H1 (cell line): ENCODE results near the gene CCL3. TPM values are rescaled to one million over a fixed set of nuclear protein-coding genes. Genes with fewer than 3 reads are reported as not detected.

Experiments
- RAD21 ChIP-seq, 2 experiments: IDR thresholded peaks in 1 of 2; conservative IDR thresholded peaks in 1 of 2; 2 replicates each; pipeline ENCODE4 v1.6.1; 2011; ENCODE audit warnings: low read depth in 2 of 2, low read length in 2 of 2, improper control_type of control experiment in 1 of 2, inconsistent platforms in 1 of 2, mild to moderate bottlenecking in 1 of 2, moderate library complexity in 1 of 2
- RBBP5 ChIP-seq: IDR thresholded peaks from 2 replicates; pipeline ENCODE4 v1.7.1; 2012; ENCODE audit warnings: low read depth, mild to moderate bottlenecking, inconsistent platforms, low read length, moderate library complexity, borderline replicate concordance
- SIRT6 ChIP-seq: IDR thresholded peaks from one replicate; pipeline ENCODE4 v1.7.1; 2012; ENCODE audit warnings: low read length, inconsistent platforms
- SP2 ChIP-seq: IDR thresholded peaks from 2 replicates; pipeline ENCODE4 v1.6.1; 2012; ENCODE audit warnings: mild to moderate bottlenecking, low read length, inconsistent platforms
- TBP ChIP-seq: IDR thresholded peaks from 2 replicates; pipeline ENCODE4 v1.6.1; 2011; ENCODE audit warnings: low read depth, low read length, improper control_type of control experiment
- polyA plus RNA-seq, 7 experiments: library from polyadenylated mRNA; depleted of rRNA in 3 of 7; stranded (reverse) in 5 of 7; unstranded in 2 of 7; fragments of >200 nt in 5 of 7; fragments of 200-250 nt in 2 of 7; gene quantifications; 1 replicate in 5 of 7; 2 replicates in 1 of 7; 4 replicates in 1 of 7; pipeline versions ENCODE4 v1.2.1 to v1.2.3, GENCODE V29; 2011 to 2013; ENCODE audit warnings: missing spikeins in 2 of 7, mixed read lengths in 2 of 7
- total RNA-seq: library from RNA; stranded (reverse); fragmentation: NEBNext Ultra II Directional; extraction: Animal tissue kit (Norgen Biotek cat#: 25700); gene quantifications from 2 replicates; pipeline ENCODE4 v1.2.1, GENCODE V29; 2021
- TF ChIP-seq, protein P1 (sequence below), 3 experiments: IDR thresholded peaks; 1 replicate in 2 of 3; 2 replicates in 1 of 3; pipeline versions ENCODE4 v1.5.1 to v1.6.1; 2011; ENCODE audit warnings: low read length in 3 of 3, mild to moderate bottlenecking in 3 of 3, inconsistent platforms in 2 of 3, low read depth in 1 of 3, moderate library complexity in 1 of 3; ENCODE audit not compliant: insufficient read depth in 1 of 3; ENCODE audit errors: control extremely low read depth in 1 of 3

CCL3 gene
- total and polyA plus RNA-seq, 2 of the 8 experiments (the other 6 are each of a cell fraction or from before 2014, with no cell fraction given), result not detected

- TF ChIP-seq, protein P1, sequence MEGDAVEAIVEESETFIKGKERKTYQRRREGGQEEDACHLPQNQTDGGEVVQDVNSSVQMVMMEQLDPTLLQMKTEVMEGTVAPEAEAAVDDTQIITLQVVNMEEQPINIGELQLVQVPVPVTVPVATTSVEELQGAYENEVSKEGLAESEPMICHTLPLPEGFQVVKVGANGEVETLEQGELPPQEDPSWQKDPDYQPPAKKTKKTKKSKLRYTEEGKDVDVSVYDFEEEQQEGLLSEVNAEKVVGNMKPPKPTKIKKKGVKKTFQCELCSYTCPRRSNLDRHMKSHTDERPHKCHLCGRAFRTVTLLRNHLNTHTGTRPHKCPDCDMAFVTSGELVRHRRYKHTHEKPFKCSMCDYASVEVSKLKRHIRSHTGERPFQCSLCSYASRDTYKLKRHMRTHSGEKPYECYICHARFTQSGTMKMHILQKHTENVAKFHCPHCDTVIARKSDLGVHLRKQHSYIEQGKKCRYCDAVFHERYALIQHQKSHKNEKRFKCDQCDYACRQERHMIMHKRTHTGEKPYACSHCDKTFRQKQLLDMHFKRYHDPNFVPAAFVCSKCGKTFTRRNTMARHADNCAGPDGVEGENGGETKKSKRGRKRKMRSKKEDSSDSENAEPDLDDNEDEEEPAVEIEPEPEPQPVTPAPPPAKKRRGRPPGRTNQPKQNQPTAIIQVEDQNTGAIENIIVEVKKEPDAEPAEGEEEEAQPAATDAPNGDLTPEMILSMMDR (IDR thresholded peaks at IDR 0.05; ENCODE audit: control extremely low read depth in 1 of 3, insufficient read depth in 1 of 3, low read depth in 1 of 3, low read length in 3 of 3), result no peak
- TF ChIP-seq RAD21 (IDR thresholded peaks at IDR 0.05 in 1 of 2, conservative IDR thresholded peaks at IDR 0.05 in 1 of 2; ENCODE audit: low read depth in 2 of 2, low read length in 2 of 2) (no peak), RBBP5 (no peak), SIRT6 (no peak), SP2 (no peak), TBP (no peak)
Measured at GRCh38 chr17:36106493-36106835, 16.5 kb upstream of the CCL3 start (continued).
